ENCODE measurements around the gene PDCD11.

Gene PDCD11

GRCh38 chr10:103473261-103473671, 76.8 kb downstream of the PDCD11 start:
- Histone ChIP-seq H3K27ac (no peak overlapping the region), H3K4me3 (ENCODE audit: low read depth in 1 of 2, low read length in 1 of 2) (no peak overlapping the region), H3K36me3 (no peaks in the 10 kb centered on the region), H3K9me3 (no peaks in the 10 kb centered on the region), H3K4me1 (ENCODE audit: control insufficient read depth in 1 of 2, insufficient read depth in 1 of 2, low read depth in 1 of 2, low read length in 1 of 2) (no peaks in the 10 kb centered on the region), H3K27me3 (peaks cover 49% of the 10 kb centered on the region)
- TF ChIP-seq, protein P1, sequence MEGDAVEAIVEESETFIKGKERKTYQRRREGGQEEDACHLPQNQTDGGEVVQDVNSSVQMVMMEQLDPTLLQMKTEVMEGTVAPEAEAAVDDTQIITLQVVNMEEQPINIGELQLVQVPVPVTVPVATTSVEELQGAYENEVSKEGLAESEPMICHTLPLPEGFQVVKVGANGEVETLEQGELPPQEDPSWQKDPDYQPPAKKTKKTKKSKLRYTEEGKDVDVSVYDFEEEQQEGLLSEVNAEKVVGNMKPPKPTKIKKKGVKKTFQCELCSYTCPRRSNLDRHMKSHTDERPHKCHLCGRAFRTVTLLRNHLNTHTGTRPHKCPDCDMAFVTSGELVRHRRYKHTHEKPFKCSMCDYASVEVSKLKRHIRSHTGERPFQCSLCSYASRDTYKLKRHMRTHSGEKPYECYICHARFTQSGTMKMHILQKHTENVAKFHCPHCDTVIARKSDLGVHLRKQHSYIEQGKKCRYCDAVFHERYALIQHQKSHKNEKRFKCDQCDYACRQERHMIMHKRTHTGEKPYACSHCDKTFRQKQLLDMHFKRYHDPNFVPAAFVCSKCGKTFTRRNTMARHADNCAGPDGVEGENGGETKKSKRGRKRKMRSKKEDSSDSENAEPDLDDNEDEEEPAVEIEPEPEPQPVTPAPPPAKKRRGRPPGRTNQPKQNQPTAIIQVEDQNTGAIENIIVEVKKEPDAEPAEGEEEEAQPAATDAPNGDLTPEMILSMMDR (IDR thresholded peaks at IDR 0.05) = no peak

DNA sequence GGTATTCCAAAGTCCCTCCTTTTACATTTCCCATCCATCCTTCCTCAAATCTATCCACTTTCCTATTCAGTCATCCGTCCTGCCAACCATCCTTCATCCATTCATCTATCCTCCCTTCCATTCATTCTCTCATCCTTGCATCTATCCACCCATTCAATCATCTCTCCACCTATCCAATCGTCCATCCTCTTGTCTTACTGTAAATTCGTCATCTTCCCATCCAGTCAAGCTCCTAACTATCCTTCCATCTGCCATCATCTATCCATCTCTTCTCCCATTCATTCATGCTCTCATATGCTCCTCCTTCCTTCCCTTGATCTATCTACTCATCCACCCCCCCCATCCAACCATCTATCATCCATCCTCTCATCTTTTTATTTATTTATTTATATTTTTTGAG, 77.7 kb downstream of the PDCD11 start:
- Histone ChIP-seq H3K4me3 (ENCODE audit: low read depth in 1 of 2, low read length in 1 of 2) (no peak overlapping the region), H3K27ac (no peak overlapping the region), H3K27me3 (peaks cover 41% of the 10 kb centered on the region), H3K4me1 (ENCODE audit: control insufficient read depth in 1 of 2, insufficient read depth in 1 of 2, low read depth in 1 of 2, low read length in 1 of 2) (no peaks in the 10 kb centered on the region), H3K36me3 (no peaks in the 10 kb centered on the region), H3K9me3 (no peaks in the 10 kb centered on the region)
- TF ChIP-seq, protein P1 (IDR thresholded peaks at IDR 0.05) = no peak

- TF ChIP-seq, protein P1 (IDR thresholded peaks at IDR 0.05) = no peak
Measured at GRCh38 chr10:103475437-103475836, 79.0 kb downstream of the PDCD11 start.

DNA sequence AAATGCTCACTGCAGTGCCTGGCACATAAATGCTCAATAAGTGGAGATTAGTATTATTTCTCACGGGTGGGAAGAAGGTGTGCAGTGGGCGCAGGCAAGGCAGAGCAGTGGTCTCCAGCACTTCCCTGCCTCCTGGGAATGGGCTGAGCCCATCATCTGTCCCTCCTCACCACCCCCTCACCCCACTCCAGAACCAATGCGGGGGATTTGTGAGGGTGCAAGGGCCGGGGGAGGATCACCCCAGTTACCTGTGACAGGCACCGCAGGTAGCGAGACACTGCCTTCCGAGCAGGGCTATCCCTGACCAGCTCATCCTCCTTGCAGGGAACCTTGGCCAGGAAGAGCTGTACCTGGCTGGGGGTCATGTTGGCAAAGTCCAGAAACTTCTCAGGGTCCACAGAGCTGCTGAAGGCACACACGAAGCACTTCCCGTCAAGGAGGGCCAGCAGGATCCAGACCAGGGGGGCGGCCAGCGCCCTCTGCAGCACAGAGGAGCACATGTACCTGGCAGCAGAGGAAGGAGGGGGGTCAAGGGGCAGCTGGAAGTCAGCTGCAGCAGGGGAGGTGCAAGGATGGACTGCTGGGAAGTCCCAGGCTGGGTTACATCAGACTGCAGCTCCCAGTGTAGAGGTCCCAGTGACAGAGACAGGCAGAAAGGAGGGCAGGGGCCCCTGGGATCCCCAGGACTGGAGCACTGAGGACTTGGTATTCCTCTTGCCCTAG, 79.8 kb downstream of the PDCD11 start:
- TF ChIP-seq, protein P1 (IDR thresholded peaks at IDR 0.05) = no peak
- no peak overlapping the region for H3K4me3 ChIP-seq (ENCODE audit: low read depth in 1 of 2, low read length in 1 of 2)
- H3K4me1 ChIP-seq (ENCODE audit: control insufficient read depth in 1 of 2, insufficient read depth in 1 of 2, low read depth in 1 of 2, low read length in 1 of 2) = no peaks in the 10 kb centered on the region
- H3K27me3 ChIP-seq = peaks cover 20% of the 10 kb centered on the region
- no peaks in the 10 kb centered on the region for H3K36me3 ChIP-seq
- H3K9me3 ChIP-seq = no peaks in the 10 kb centered on the region
- H3K27ac ChIP-seq = no peak overlapping the region

More at GRCh38 chr10:103475437-103475836, 79.0 kb downstream of the PDCD11 start:
- Histone ChIP-seq H3K9me3 (no peaks in the 10 kb centered on the region), H3K4me1 (ENCODE audit: control insufficient read depth in 1 of 2, insufficient read depth in 1 of 2, low read depth in 1 of 2, low read length in 1 of 2) (no peaks in the 10 kb centered on the region), H3K36me3 (no peaks in the 10 kb centered on the region), H3K27ac (no peak overlapping the region), H3K27me3 (peaks cover 27% of the 10 kb centered on the region), H3K4me3 (ENCODE audit: low read depth in 1 of 2, low read length in 1 of 2) (no peak overlapping the region)

- Histone ChIP-seq H3K36me3 (no peaks in the 10 kb centered on the region), H3K27ac (no peak overlapping the region), H3K4me3 (ENCODE audit: low read depth in 1 of 2, low read length in 1 of 2) (no peak overlapping the region), H3K4me1 (ENCODE audit: control insufficient read depth in 1 of 2, insufficient read depth in 1 of 2, low read depth in 1 of 2, low read length in 1 of 2) (no peaks in the 10 kb centered on the region), H3K9me3 (no peaks in the 10 kb centered on the region), H3K27me3 (peaks cover 5% of the 10 kb centered on the region)
- TF ChIP-seq, protein P1 (IDR thresholded peaks at IDR 0.05) = no peak
Measured at GRCh38 chr10:103478671-103479070, 82.2 kb downstream of the PDCD11 start.
